B cell (primary cell): ENCODE results near the gene TUBA4B. TPM values are rescaled to one million over a fixed set of nuclear protein-coding genes. Genes with fewer than 3 reads are reported as not detected.
A peak's percentile ranks its signal among the peaks of the same experiment; 100 is the strongest.

Experiments
- ATAC-seq: fragments of 200-7000 bp; cut with Tn5 transposase; one replicate; pipeline ENCODE4 v1.10.0; 2021; ENCODE audit warnings: low read depth, mild to moderate bottlenecking, moderate number of reproducible peaks, moderate library complexity
- CTCF ChIA-PET: fragments of 350-600 bp; sonication (Branson Sonifier 250); formaldehyde crosslinking; loops from one replicate; lab custom pipeline; 2021; ENCODE audit warnings: antibody characterized with exemption, inconsistent platforms; lab: Charles Lee
- POLR2A ChIA-PET: fragments of 350-600 bp; sonication (Branson Sonifier 250); formaldehyde crosslinking; loops from one replicate; lab custom pipeline; 2021; ENCODE audit warnings: antibody characterized with exemption; lab: Charles Lee
- DNase-seq: peaks from one replicate; pipeline ENCODE4 v3.0.0; 2013
- H2AFZ ChIP-seq: 2 replicates; pipeline ENCODE4 v1.6.1; 2012; ENCODE audit warnings: mild to moderate bottlenecking, low read depth, low read length; ENCODE audit not compliant: insufficient read depth, poor library complexity, severe bottlenecking
- H3K27ac ChIP-seq, 2 donors: 1 replicate in 1 of 2; 2 replicates in 1 of 2; pipeline ENCODE4 v1.5.1; 2012 to 2013; ENCODE audit warnings: low read length in 2 of 2, mild to moderate bottlenecking in 2 of 2, moderate library complexity in 1 of 2
- H3K27me3 ChIP-seq, 4 experiments: fragments of 200-600 bp in 1 of 4; sonication (generic) in 1 of 4; replicated peaks in 1 of 4; 1 replicate in 2 of 4; 2 replicates in 2 of 4; pipeline versions ENCODE4 v1.6.1 to v1.7.0; 2013 to 2016; ENCODE audit warnings: low read length in 3 of 4, mild to moderate bottlenecking in 2 of 4, mixed read lengths in 1 of 4, moderate library complexity in 1 of 4; ENCODE audit not compliant: insufficient read depth in 4 of 4, control insufficient read depth in 3 of 4; ENCODE audit errors: control extremely low read depth in 1 of 4
- H3K36me3 ChIP-seq, 2 experiments: replicated peaks in 1 of 2; 1 replicate in 1 of 2; 2 replicates in 1 of 2; pipeline versions ENCODE4 v1.6.1 to v1.7.1; 2013; ENCODE audit warnings: low read length in 1 of 2; ENCODE audit not compliant: insufficient read depth in 2 of 2, control insufficient read depth in 1 of 2; ENCODE audit errors: control extremely low read depth in 1 of 2, extremely low read depth in 1 of 2
- H3K4me1 ChIP-seq, 2 donors: fragments of 200-600 bp in 1 of 2; sonication (generic) in 1 of 2; 1 replicate in 1 of 2; 2 replicates in 1 of 2; pipeline versions ENCODE4 v1.5.1 to v1.6.1; 2013 to 2017; ENCODE audit warnings: low read length in 2 of 2; ENCODE audit not compliant: control insufficient read depth in 2 of 2, insufficient read depth in 2 of 2
- H3K4me2 ChIP-seq: replicated peaks from 2 replicates; pipeline ENCODE3; 2012; ENCODE audit warnings: mild to moderate bottlenecking, low read depth, low read length; ENCODE audit not compliant: poor library complexity, severe bottlenecking
- H3K4me3 ChIP-seq, 5 experiments: fragments of 200-600 bp in 1 of 5; sonication (generic) in 1 of 5; 1 replicate in 3 of 5; 2 replicates in 2 of 5; pipeline versions ENCODE4 v1.5.1 to v1.7.0; 2011 to 2016; ENCODE audit warnings: low read length in 4 of 5, mild to moderate bottlenecking in 4 of 5, low read depth in 2 of 5, control low read depth in 1 of 5, moderate library complexity in 1 of 5; ENCODE audit not compliant: insufficient read depth in 1 of 5; ENCODE audit errors: control extremely low read depth in 1 of 5, extremely low read depth in 1 of 5
- H3K79me2 ChIP-seq: fragments of 200-600 bp; sonication (generic); one replicate; pipeline ENCODE4 v1.6.0; 2016; ENCODE audit warnings: low read length; ENCODE audit not compliant: control insufficient read depth, insufficient read depth
- H3K9ac ChIP-seq: fragments of 200-600 bp; sonication (generic); 2 replicates; pipeline ENCODE4 v1.6.1; 2017; ENCODE audit warnings: mild to moderate bottlenecking, low read length, moderate library complexity
- H3K9me3 ChIP-seq, 3 donors: one replicate each; pipeline versions ENCODE4 v1.6.1 to v1.7.1; 2013; ENCODE audit warnings: low read length in 2 of 3; ENCODE audit not compliant: control insufficient read depth in 2 of 3, insufficient read depth in 1 of 3; ENCODE audit errors: control extremely low read depth in 1 of 3
- H4K20me1 ChIP-seq: 2 replicates; pipeline ENCODE4 v1.6.0; 2012; ENCODE audit warnings: mild to moderate bottlenecking, low read length; ENCODE audit not compliant: insufficient read depth, control insufficient read depth, poor library complexity, severe bottlenecking
- H3K27ac Mint-ChIP-seq: one replicate; pipeline ENCODE4 v1.8.0; 2021; ENCODE audit warnings: mixed read lengths
- H3K27me3 Mint-ChIP-seq: one replicate; pipeline ENCODE4 v1.8.0; 2021; ENCODE audit warnings: mixed read lengths
- H3K4me1 Mint-ChIP-seq: one replicate; pipeline ENCODE4 v1.8.0; 2021; ENCODE audit warnings: mixed read lengths
- H3K4me3 Mint-ChIP-seq: one replicate; pipeline ENCODE4 v1.8.0; 2021; ENCODE audit warnings: mixed read lengths
- H3K9me3 Mint-ChIP-seq: one replicate; pipeline ENCODE4 v1.8.0; 2022; ENCODE audit warnings: mixed read lengths; ENCODE audit not compliant: insufficient read depth
- EZH2 ChIP-seq: IDR thresholded peaks from 2 replicates; pipeline ENCODE4 v1.6.1; 2012; ENCODE audit warnings: borderline replicate concordance, low read depth, mild to moderate bottlenecking, moderate library complexity, low read length; ENCODE audit not compliant: insufficient read depth, poor library complexity, severe bottlenecking
- WGBS: methylation state at CpG from one replicate; pipeline ENCODE4 v1.1.5; 2013; ENCODE audit warnings: missing lambda C conversion rate; ENCODE audit not compliant: insufficient coverage; 5-methylcytosine and 5-hydroxymethylcytosine counted together
- intact Hi-C: fragments of 100-400 bp; cut with micrococcal nuclease; formaldehyde crosslinking; loops from one replicate; pipeline ENCODE4 v1.10.0; 2022
- polyA plus RNA-seq: library from polyadenylated mRNA; depleted of rRNA; stranded (reverse); fragments of >200 nt; gene quantifications from 2 replicates; pipeline ENCODE4 v1.2.3, GENCODE V29; 2012
- total RNA-seq, 2 donors: library from RNA; stranded (reverse); fragments of 120-200 nt in 1 of 2; gene quantifications; 1 replicate in 1 of 2; 2 replicates in 1 of 2; pipeline versions ENCODE4 v1.2.3 to v1.2.4, GENCODE V29; 2013 to 2022
- TF ChIP-seq, protein P1 (sequence below): fragments of 200-600 bp; IDR thresholded peaks from one replicate; pipeline ENCODE4 v1.8.0; 2022; ENCODE audit warnings: antibody characterized with exemption, mild to moderate bottlenecking

The TUBA4B gene
- total and polyA plus RNA-seq, 2 donors (not counting 1 experiment from before 2014, with no cell fraction given) = not detected

DNA sequence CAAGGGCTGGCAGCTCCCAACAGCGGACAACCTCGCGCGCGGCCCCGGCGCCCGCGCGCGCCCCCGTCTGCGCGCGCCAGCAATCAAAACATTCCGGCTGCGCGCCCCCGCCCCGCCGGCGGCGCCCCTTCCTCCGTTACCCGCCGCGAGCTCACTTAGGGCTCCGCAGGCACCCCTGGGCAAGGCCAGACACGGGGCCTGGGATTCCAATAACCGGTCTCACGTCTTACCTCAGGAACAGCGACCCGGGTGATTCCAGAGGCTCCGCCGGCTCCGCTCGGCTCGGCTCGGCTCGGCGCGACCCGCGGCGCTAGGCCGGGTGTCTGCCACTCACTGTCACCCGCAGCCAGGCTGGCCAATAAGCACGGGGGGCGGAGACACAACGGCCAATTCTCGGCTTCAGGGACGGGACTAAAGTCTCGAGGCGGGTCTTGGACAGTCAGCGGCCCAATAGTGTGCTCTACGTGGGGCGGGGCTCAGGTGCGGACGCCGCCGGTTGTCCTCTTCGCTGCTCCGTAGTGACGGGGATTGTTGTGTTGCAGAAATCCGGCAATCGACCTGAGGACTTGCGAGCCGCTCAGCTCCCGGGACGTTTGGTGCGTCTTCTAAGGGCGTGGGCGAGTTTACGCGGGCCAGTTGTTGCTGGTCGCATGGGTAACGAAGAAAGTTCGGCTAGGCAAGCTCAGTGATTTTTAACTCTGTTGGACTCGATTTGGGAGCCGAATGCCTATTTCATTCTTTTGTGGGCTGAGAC, 23.6 kb upstream of the TUBA4B start, which contains the start of the genes ANKZF1 and ATG9A:
ANKZF1 (plus strand) TSS at position 502 of the 754 bp plus-strand sequence. CDS start 452 bp downstream, outside the sequence.
ATG9A (minus strand) TSS at position 332 of the 754 bp plus-strand sequence. CDS start 1,612 bp downstream, outside the sequence.
- ATAC-seq = peak; percentile 97
- TF ChIP-seq, protein P1, sequence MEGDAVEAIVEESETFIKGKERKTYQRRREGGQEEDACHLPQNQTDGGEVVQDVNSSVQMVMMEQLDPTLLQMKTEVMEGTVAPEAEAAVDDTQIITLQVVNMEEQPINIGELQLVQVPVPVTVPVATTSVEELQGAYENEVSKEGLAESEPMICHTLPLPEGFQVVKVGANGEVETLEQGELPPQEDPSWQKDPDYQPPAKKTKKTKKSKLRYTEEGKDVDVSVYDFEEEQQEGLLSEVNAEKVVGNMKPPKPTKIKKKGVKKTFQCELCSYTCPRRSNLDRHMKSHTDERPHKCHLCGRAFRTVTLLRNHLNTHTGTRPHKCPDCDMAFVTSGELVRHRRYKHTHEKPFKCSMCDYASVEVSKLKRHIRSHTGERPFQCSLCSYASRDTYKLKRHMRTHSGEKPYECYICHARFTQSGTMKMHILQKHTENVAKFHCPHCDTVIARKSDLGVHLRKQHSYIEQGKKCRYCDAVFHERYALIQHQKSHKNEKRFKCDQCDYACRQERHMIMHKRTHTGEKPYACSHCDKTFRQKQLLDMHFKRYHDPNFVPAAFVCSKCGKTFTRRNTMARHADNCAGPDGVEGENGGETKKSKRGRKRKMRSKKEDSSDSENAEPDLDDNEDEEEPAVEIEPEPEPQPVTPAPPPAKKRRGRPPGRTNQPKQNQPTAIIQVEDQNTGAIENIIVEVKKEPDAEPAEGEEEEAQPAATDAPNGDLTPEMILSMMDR = no peak
- TF ChIP-seq EZH2 = no peak
- peak within 1 kb of the TSS; percentile 78 for H2AFZ ChIP-seq
- Mint-ChIP-seq H3K9me3 (no peaks in the 10 kb centered on the region), H3K4me1 (peaks cover 38% of the 10 kb centered on the region), H3K27ac (peak within 1 kb of the TSS; percentile 98), H3K27me3 (no peaks in the 10 kb centered on the region), H3K4me3 (peak within 1 kb of the TSS; percentile 99)
- WGBS = under 1% methylated on average over 80 of the region's 80 CpGs
- intact Hi-C loops = loop anchor here (1.0 to 5.0 kb wide), 11 partner anchors 10 to 368 kb away; partner anchors contain the start of genes CNPPD1, DNAJB2, GLB1L and NHEJ1
- peak within 1 kb of the TSS; percentile 93 for H3K4me2 ChIP-seq
- peak within 1 kb of the TSS; percentile 82 for H3K9ac ChIP-seq
- H3K4me3 ChIP-seq = peak within 1 kb of the TSS; percentile 86 to 98 (median 92)
- CTCF ChIA-PET = interaction anchor here (1.2 to 4.9 kb wide), 13 partner anchors 13 to 70 kb away, joined by 3 to 30 read pairs (median 5); partner anchors contain the start of genes CNPPD1, DNAJB2, GLB1L and STK16
- H3K9me3 ChIP-seq = no peaks in the 10 kb centered on the region
- H3K36me3 ChIP-seq = peaks cover 7 to 45% of the 10 kb centered on the region in 2 experiments
- peak within 1 kb of the TSS; percentile 74 to 87 for H3K27ac ChIP-seq
- peaks cover 67% of the 10 kb centered on the region for H4K20me1 ChIP-seq
- no peaks in the 10 kb centered on the region for H3K27me3 ChIP-seq
- peaks cover 17 to 23% of the 10 kb centered on the region in 2 donors for H3K4me1 ChIP-seq
- H3K79me2 ChIP-seq = peaks cover 76% of the 10 kb centered on the region
- POLR2A ChIA-PET = interaction anchor here (0.6 to 3.2 kb wide), 16 partner anchors 10 to 65 kb away, joined by 3 to 56 read pairs (median 10); partner anchors contain the start of genes ABCB6, CNPPD1, DNAJB2 and GLB1L
- peak; percentile 98 for DNase-seq
